ENCODE results near the gene DTYMK.

DTYMK gene

DNA sequence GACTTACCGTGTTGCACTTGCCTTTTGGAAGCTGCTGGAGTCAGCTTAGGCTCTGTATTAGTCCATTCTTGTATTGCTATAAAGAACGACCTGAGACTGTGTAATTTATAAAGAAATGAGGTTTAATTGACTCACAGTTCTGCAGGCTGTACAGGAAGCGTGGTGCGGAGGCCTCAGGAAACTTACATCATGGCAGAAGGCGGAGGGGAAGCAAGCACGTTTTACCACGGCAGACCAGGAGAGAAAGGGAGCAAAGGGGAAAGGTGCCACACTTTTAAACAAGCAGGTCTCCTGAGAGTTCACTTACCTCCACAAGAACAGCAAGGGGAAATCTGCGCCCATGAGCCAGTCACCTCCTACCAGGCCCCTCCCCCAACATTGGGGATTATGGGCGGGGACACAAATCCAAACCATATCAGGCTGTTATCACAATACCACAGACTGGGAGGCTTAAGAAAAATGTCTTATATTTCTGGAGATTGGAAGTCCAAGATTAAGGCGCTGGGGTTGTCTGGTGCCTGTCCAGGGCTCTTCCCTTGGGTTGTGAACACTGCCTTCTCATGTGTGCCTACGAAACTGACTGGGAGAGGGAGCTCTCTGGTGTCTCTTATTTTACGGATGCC is 44.2 kb upstream of the DTYMK start:
- TF ChIP-seq, protein P1, sequence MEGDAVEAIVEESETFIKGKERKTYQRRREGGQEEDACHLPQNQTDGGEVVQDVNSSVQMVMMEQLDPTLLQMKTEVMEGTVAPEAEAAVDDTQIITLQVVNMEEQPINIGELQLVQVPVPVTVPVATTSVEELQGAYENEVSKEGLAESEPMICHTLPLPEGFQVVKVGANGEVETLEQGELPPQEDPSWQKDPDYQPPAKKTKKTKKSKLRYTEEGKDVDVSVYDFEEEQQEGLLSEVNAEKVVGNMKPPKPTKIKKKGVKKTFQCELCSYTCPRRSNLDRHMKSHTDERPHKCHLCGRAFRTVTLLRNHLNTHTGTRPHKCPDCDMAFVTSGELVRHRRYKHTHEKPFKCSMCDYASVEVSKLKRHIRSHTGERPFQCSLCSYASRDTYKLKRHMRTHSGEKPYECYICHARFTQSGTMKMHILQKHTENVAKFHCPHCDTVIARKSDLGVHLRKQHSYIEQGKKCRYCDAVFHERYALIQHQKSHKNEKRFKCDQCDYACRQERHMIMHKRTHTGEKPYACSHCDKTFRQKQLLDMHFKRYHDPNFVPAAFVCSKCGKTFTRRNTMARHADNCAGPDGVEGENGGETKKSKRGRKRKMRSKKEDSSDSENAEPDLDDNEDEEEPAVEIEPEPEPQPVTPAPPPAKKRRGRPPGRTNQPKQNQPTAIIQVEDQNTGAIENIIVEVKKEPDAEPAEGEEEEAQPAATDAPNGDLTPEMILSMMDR (IDR thresholded peaks at IDR 0.05; ENCODE audit: borderline replicate concordance, insufficient read depth, low read depth, low read length): no peak
- H3K4me3 ChIP-seq (ENCODE audit: low read depth, low read length): no peak overlapping the region

DNA sequence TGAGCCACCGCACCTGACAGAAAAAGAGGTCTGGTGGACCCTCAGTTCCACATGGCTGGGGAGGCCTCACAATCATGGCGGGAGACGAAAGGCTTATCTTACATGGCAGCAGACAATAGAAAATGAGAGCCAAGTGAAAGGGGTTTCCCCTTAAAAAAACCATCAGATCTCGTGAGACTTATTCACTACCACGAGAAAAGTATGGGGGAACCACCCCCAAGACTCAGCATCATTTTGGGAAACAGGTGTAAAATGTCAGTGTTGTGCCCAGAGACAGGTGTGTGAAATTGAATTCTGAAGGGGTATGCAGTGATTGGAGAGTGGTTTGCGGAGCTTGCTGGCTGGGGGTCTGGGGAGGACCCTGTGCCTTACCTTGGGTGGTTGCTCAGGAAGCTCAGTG is 43.3 kb upstream of the DTYMK start:
- TF ChIP-seq, protein P1 (IDR thresholded peaks at IDR 0.05; ENCODE audit: borderline replicate concordance, insufficient read depth, low read depth, low read length): no peak
- no peak overlapping the region for H3K4me3 ChIP-seq (ENCODE audit: low read depth, low read length)

DNA sequence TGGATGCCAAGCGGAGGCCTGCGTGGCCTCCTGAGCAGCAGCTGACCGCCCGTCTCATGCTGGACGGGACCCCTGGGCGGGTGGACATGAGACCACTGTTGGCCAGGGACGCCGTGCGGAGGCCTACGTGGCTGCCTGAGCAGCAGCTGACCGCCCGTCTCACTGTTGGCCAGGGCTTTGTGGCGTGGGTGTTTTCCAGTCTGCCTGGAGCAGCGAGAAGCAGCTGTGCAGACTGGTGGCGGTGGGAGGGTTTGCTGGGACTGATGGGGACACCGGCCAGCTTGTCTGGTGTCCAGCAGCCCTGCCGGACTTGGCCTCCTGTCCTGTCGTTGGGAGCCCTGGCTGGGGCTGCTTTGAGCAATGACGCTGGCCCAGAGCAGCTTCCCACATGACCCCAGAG is 42.0 kb upstream of the DTYMK start:
- TF ChIP-seq, protein P1 (IDR thresholded peaks at IDR 0.05; ENCODE audit: borderline replicate concordance, insufficient read depth, low read depth, low read length): no peak
- no peak overlapping the region for H3K4me3 ChIP-seq (ENCODE audit: low read depth, low read length)

DNA sequence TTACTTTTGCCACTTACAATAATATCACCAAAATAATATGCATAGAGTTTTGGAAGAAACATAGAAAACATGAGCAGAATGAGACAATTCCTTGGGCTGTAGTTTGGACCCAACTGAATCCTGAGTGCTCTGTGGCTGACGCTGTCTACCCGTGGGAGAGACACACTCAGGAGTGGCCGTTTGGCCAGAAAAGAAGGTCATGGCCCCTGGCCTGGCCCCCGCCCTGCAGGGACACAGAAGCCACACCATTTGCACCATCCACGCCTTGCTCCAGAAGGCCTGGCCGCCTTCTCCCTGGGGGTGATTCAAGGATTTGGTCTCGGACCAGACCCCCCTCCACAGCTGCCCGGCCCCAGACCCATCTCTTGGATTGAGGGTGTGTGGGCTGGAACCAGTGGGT is 41.4 kb upstream of the DTYMK start:
- no peak overlapping the region for H3K4me3 ChIP-seq (ENCODE audit: low read depth, low read length)
- TF ChIP-seq, protein P1 (IDR thresholded peaks at IDR 0.05; ENCODE audit: borderline replicate concordance, insufficient read depth, low read depth, low read length): no peak

DNA sequence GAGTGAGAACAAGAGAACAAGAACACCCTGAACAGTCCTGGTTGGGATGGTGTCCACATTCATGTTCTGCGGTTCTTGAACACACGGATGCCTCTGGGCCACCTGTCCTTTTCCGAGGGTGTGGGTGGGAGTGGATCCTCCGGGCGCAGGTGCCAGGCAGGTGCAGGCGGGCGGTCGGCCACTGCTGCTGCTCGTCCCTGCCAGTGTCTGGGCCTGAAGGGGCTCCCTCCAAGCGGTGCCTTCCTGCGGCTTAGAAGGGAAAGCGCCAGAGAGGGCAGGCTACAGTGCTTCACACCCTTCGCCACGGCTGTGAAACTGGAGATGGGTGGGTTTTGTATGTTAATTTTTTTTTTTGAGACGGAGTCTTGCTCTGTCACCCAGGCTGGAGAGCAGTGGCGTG is 39.8 kb upstream of the DTYMK start:
- TF ChIP-seq, protein P1 (IDR thresholded peaks at IDR 0.05; ENCODE audit: borderline replicate concordance, insufficient read depth, low read depth, low read length): no peak
- no peak overlapping the region for H3K4me3 ChIP-seq (ENCODE audit: low read depth, low read length)

DNA sequence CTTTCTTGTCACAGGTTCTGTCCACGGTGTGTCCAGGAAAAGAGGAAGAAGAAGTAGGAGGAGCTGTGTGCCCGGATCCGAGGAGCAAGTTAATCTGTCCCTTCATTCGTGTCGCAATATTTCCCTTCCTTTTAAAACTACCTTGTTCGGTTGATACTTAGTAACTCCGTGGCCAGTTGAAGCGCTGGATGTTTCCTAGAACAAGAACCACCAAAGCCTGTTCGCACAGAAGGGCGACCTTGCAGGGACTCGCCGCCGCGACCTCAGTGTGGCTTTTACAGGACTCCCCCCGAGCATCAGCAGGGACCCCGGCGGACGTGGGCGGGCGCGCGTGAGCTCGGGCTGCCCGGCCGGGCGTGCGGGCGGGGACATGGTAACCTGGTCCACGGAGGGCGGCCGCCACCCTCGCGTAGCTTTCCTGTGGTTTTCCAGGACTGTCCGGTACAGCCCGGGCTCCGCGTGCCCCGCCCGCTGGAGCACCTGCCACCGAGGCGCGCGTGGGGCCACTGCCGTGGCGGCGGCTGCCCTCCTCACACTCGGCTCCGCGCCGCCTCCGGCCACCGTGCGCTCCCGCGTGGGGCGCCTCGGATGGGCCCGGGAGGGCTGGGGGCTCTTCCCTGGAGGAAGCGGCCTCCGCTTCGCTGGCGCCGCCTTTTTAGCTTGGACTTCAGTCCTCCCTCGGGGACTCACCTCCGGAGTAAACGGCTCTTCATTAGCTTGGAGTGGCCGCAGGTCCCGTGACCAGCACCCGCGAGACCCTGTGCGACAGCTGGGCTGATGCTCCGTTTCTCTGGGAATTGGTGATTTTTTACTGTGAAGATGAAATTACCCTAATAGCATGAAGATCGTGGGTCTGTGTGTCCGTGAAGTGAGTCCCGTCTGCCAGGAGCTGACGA is 38.6 kb upstream of the DTYMK start:
- TF ChIP-seq, protein P1 (IDR thresholded peaks at IDR 0.05; ENCODE audit: borderline replicate concordance, insufficient read depth, low read depth, low read length): no peak
- H3K4me3 ChIP-seq (ENCODE audit: low read depth, low read length): no peak overlapping the region
